COLO668 (cell line): ENCODE data around the gene VAV2.

Experiments
- DNase-seq: peaks from one replicate; lab custom pipeline; 2025; ENCODE audit not compliant: unreplicated experiment; lab: John Stamatoyannopoulos, UW

VAV2 gene

DNA sequence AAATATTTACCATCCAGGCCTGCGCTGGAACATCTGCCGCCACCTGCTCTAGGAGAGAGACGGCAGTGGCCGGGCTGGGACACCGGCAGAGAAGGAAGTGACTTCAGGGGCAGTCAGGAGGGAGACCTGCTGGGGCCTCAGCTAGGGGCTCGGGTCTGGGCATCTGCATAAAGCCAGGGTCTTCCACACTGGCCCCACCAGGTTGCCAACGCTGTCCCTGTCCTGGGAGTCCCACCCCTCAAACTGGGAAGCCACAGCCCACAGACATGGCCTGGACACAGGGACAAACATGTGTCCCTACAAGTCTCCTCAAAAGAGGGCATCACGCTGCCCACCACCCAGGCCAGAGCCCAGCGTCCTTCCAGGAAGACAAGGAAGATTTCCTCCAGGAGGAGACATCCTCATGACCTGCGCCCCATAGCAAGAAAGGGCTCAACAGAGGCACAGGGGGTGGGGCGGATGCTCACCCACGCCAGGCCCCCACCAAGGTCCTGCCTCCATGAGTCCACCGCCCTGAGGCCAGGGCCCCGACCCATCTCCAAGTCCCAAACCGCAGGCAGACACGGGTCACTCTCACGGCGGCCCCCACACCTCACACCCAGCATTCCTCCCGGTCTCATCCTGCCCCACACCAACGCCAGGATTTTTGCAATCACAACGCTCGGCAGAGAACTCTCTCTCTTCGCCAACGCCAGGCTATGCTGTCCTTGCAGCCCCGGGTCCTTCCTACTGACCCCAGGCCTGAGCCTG lies 9.0 kb downstream of the VAV2 start:
- DNase-seq, result no peak

- DNase-seq, result no peak
These were observed 10.0 kb downstream of the VAV2 start for GRCh38 chr9:133981958-133982681.

GRCh38 chr9:133981589-133981957 lies 10.6 kb downstream of the VAV2 start:
- no peak for DNase-seq

- peak; percentile 12 for DNase-seq
These were observed 11.1 kb downstream of the VAV2 start for GRCh38 chr9:133980864-133981588.

GRCh38 chr9:133979921-133980863 lies 11.9 kb downstream of the VAV2 start:
- peak; percentile 41 for DNase-seq

- DNase-seq, result peak; percentile 42
These were observed 12.7 kb downstream of the VAV2 start for GRCh38 chr9:133979273-133979920.

DNA sequence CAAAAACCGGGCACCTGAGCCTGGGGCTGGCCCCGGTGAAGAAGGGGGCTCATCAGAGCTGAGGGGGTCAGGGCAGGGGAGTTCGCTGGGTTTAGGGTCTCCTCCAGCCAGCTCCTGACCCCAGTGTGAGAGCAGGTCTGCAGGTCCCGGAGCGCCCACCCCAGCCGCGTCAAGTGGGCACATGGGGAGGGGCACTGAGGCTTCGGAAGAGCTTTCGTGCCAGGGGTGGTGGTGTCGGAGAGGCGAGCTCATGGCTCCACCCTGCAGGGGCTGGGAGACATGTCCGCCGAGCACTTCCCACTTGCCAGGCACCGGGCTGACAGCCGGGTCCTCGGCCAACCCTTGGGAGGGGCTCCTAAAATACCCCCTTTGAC lies 13.2 kb downstream of the VAV2 start:
- no peak for DNase-seq

- DNase-seq, result no peak
These were observed 13.8 kb downstream of the VAV2 start for GRCh38 chr9:133978226-133978898.

GRCh38 chr9:133977421-133978201 lies 14.5 kb downstream of the VAV2 start:
- no peak for DNase-seq

DNA sequence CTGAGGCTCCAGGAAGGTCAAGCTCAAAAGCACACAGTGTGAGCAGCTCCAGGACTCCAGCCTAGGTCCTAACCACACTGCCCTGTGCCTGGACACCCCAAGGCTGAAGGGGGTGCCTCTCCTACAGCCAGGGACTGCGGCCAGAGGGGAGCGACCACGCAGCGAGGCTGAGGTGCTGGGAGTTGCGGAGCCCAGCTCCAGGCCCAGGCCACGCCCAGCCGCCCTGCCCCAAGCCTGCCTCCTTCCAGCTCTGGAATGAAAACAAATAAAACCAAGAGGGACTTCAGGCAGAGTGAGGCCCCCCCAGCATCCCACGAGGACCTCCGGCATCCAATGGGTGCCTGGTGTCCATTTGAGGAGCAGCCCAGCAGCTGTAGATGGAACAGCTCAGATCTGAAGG lies 15.2 kb downstream of the VAV2 start:
- DNase-seq, result no peak

GRCh38 chr9:133976191-133976861 lies 15.8 kb downstream of the VAV2 start:
- no peak for DNase-seq

GRCh38 chr9:133975511-133975910 lies 16.6 kb downstream of the VAV2 start:
- DNase-seq, result no peak

- DNase-seq, result no peak
These were observed 17.3 kb downstream of the VAV2 start for GRCh38 chr9:133974631-133975341.

DNA sequence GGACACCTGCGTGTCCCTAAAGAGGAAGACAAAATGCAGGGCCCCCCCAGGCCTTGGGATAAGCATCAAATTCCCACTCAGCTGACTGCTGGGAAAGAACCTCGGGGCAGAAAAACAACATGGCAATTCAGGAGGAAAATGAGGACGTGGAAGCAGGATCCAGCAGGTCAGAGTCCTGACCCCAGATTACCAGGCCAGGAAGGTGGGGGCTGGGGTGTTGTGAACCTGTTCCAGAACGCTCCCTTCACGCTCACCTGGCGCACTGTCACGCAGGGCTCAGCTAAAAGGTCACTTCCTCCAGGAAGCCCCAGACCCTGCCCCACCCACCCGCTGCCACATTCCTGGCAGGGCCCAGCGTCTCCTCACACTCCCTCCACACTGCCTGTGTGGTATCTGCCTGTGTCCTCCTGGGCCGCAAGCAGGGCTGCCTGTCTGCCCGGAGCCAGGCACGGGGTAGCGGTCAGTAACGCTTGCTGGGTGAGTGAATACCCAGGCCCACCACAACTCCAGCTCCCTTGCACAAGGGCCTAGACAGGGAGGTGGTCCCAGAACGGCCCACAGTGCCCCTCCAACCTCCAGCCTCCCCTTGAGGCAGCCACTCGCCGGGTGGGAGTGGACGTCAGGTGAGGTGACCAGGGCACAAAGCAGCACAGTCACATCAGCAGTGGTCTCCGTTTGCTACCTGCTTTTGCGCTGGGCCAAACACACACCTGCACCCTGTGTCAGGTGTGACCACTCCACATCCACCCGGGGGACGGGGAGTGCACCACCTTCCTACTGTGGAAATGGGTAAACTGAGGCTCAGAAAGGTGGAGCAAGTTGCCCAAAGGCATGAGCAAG lies 18.1 kb downstream of the VAV2 start:
- no peak for DNase-seq

GRCh38 chr9:133973111-133973790 lies 18.9 kb downstream of the VAV2 start:
- DNase-seq, result peak; percentile 14
